Osteocyte (in vitro differentiated cells): ENCODE results near the gene TRIM10. TPM values are rescaled to one million over a fixed set of nuclear protein-coding genes. Genes with fewer than 3 reads are reported as not detected.

Experiments used
- DNase-seq: peaks from one replicate; pipeline ENCODE4 v3.0.0; 2021; ENCODE audit warnings: mixed read lengths; ENCODE audit not compliant: unreplicated experiment; ENCODE audit errors: extremely low spot score
- H3K27ac Mint-ChIP-seq: one replicate; pipeline ENCODE4 v1.8.0; 2021; ENCODE audit warnings: mild to moderate bottlenecking, mixed read lengths; ENCODE audit not compliant: unreplicated experiment
- H3K27me3 Mint-ChIP-seq: one replicate; pipeline ENCODE4 v1.8.0; 2021; ENCODE audit warnings: mixed read lengths; ENCODE audit not compliant: unreplicated experiment
- H3K36me3 Mint-ChIP-seq: one replicate; pipeline ENCODE4 v1.8.0; 2021; ENCODE audit warnings: mixed read lengths; ENCODE audit not compliant: unreplicated experiment
- H3K4me1 Mint-ChIP-seq: one replicate; pipeline ENCODE4 v1.8.0; 2021; ENCODE audit warnings: mixed read lengths; ENCODE audit not compliant: unreplicated experiment
- H3K4me3 Mint-ChIP-seq: one replicate; pipeline ENCODE4 v1.8.0; 2021; ENCODE audit warnings: mild to moderate bottlenecking, moderate library complexity, mixed read lengths; ENCODE audit not compliant: unreplicated experiment
- H3K9me3 Mint-ChIP-seq: one replicate; pipeline ENCODE4 v1.8.0; 2021; ENCODE audit warnings: mixed read lengths; ENCODE audit not compliant: unreplicated experiment
- total RNA-seq: library from RNA; stranded (reverse); gene quantifications from 2 replicates; pipeline ENCODE4 v1.2.1, GENCODE V29; 2021
- TF ChIP-seq, protein P1 (sequence below): fragments of 200-600 bp; sonication (generic); IDR thresholded peaks from 2 replicates; pipeline ENCODE4 v1.5.0; 2021; ENCODE audit warnings: antibody characterized with exemption, mild to moderate bottlenecking, moderate library complexity

TRIM10 gene
- total RNA-seq, 1 donor from 2014 or later, result not detected

DNA sequence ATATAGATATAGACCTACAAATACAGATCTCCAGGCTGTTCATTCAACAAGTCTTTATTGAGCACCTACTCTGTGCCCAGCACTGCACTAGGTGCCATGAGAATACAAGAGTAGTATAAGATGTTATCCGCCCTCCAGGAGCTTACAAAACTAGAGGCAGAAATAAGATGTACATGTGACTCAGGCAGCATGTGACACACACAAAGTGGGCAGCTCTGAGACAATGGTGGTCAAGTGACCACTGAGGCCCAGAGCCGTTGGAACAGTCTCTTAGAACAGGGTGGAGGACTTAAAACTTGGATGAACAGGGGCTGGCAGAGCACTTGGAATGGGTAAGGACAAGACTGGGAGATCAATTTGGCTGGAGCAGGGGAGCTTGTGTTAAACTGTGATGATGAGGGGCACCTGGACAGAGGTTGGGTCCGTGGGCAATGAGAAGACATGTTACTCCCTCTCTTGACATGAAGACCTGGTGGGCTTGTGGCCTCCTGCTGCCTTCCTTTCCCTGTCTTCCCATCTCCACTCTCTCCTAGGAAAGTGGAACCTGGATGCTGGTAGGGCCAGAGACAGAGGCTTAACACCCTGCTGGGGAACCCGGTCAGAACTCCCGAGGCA, 23.5 kb upstream of the TRIM10 start:
- no peak overlapping the region for H3K27ac Mint-ChIP-seq
- H3K4me1 Mint-ChIP-seq, result no peaks in the 10 kb centered on the region
- no peak overlapping the region for H3K4me3 Mint-ChIP-seq
- peaks cover 38% of the 10 kb centered on the region for H3K36me3 Mint-ChIP-seq
- no peak for DNase-seq
- peaks cover 3% of the 10 kb centered on the region for H3K27me3 Mint-ChIP-seq
- peaks cover 3% of the 10 kb centered on the region for H3K9me3 Mint-ChIP-seq
- TF ChIP-seq, protein P1, sequence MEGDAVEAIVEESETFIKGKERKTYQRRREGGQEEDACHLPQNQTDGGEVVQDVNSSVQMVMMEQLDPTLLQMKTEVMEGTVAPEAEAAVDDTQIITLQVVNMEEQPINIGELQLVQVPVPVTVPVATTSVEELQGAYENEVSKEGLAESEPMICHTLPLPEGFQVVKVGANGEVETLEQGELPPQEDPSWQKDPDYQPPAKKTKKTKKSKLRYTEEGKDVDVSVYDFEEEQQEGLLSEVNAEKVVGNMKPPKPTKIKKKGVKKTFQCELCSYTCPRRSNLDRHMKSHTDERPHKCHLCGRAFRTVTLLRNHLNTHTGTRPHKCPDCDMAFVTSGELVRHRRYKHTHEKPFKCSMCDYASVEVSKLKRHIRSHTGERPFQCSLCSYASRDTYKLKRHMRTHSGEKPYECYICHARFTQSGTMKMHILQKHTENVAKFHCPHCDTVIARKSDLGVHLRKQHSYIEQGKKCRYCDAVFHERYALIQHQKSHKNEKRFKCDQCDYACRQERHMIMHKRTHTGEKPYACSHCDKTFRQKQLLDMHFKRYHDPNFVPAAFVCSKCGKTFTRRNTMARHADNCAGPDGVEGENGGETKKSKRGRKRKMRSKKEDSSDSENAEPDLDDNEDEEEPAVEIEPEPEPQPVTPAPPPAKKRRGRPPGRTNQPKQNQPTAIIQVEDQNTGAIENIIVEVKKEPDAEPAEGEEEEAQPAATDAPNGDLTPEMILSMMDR, result no peak

DNA sequence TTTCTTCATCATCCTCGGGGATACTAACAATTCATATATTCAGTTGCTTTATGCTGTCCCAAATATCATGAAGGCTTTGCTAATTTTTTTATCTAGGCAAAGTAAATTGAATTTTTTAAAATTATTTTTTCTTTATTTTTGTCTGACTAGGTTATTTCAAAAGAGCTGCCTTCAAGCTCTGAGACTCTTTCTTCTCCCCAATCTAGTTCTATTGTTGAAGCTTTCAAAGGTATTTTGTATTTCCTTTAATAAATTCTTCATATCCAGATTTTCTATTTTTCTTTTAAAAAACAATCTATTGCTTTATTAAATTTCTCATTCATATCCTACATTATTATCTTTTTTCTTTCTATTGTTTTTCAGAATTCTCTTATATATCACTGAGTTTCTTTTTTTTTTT, 19.1 kb upstream of the TRIM10 start:
- H3K4me3 Mint-ChIP-seq, result no peak overlapping the region
- no peak overlapping the region for H3K27ac Mint-ChIP-seq
- H3K27me3 Mint-ChIP-seq, result peaks cover 41% of the 10 kb centered on the region
- TF ChIP-seq, protein P1, result no peak
- peaks cover 10% of the 10 kb centered on the region for H3K9me3 Mint-ChIP-seq
- no peak for DNase-seq
- H3K4me1 Mint-ChIP-seq, result no peaks in the 10 kb centered on the region
- H3K36me3 Mint-ChIP-seq, result peaks cover 8% of the 10 kb centered on the region

- no peak for DNase-seq
- H3K27ac Mint-ChIP-seq, result no peak overlapping the region
- no peaks in the 10 kb centered on the region for H3K4me1 Mint-ChIP-seq
- H3K4me3 Mint-ChIP-seq, result no peak overlapping the region
- peaks cover 2% of the 10 kb centered on the region for H3K36me3 Mint-ChIP-seq
- peaks cover 54% of the 10 kb centered on the region for H3K27me3 Mint-ChIP-seq
- TF ChIP-seq, protein P1, result no peak
- peaks cover 10% of the 10 kb centered on the region for H3K9me3 Mint-ChIP-seq
Observed at GRCh38 chr6:30178837-30179236, 17.8 kb upstream of the TRIM10 start.

DNA sequence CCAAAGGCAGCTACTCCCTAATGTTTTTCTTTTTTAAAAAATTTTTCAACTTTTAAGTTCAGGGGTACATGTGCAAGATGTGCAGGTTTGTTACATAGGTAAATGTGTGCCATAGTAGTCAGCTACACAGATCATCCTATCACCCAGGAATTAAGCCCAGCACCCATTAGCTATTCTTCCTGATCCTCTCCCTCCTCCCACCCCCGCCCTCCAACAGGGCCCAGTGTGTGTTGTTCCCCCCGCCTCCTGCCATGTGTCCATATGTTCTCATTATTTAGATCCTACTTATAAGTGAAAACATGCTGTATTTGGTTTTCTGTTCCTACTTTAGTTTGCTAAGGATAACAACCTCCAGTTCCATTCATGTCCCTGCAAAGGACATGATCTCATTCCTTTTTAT, 14.8 kb upstream of the TRIM10 start:
- H3K4me3 Mint-ChIP-seq, result no peak overlapping the region
- TF ChIP-seq, protein P1, result no peak
- H3K27me3 Mint-ChIP-seq, result peaks cover 75% of the 10 kb centered on the region
- no peak overlapping the region for H3K27ac Mint-ChIP-seq
- peaks cover 10% of the 10 kb centered on the region for H3K9me3 Mint-ChIP-seq
- H3K4me1 Mint-ChIP-seq, result peaks cover 4% of the 10 kb centered on the region
- no peak for DNase-seq
- peaks cover 2% of the 10 kb centered on the region for H3K36me3 Mint-ChIP-seq

DNA sequence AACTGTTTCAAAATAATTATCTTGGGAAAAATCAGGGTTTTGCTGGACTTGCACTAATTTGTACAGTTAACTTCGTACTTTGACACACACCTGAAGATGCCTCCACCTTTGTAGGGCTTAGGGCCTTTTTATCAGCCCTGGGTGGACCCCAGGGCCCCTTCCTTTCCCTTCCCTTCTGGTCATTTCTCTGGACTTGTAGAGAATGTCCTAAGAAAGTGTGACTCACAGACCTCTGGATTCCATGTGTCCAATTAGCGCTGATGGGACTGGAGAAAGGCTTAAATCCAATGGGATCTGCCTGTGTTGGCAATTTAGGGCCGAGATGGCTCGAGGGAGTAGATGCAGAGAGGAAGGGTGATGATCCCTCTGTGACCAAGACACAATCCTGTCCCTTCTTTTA, 11.7 kb upstream of the TRIM10 start:
- H3K27me3 Mint-ChIP-seq, result peaks cover 91% of the 10 kb centered on the region
- DNase-seq, result no peak
- H3K4me3 Mint-ChIP-seq, result no peak overlapping the region
- H3K4me1 Mint-ChIP-seq, result peaks cover 4% of the 10 kb centered on the region
- H3K9me3 Mint-ChIP-seq, result no peaks in the 10 kb centered on the region
- no peak overlapping the region for H3K27ac Mint-ChIP-seq
- H3K36me3 Mint-ChIP-seq, result no peaks in the 10 kb centered on the region
- TF ChIP-seq, protein P1, result no peak
